NCI-H1092 treated with DMSO at 0.1 percent for 48 hours (cell line): ENCODE results near the gene CDC14C.

Source experiments
- DNase-seq: peaks from one replicate; lab custom pipeline; 2025; lab: John Stamatoyannopoulos, UW

The CDC14C gene

GRCh38 chr7:48976253-48976652 lies 51.9 kb downstream of the CDC14C start:
- DNase-seq, result no peak

DNA sequence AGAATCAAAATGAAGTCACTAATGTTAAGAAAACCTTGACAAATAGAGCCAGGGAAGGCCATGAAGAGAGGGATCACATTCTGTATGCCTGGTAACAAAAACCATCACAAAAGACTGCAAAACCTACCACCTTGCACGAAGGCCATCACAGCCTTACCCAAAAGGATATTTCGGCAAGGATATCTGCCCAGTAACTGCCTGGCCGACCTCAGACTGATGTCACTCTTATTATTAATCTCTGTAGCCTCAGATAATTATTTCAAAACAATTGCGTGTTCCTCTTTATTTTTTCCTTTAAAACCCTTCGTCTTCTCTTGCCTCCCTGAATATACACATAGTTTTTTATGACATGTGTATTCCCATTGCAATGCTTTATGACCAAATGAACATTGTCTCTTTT lies 52.5 kb downstream of the CDC14C start:
- no peak for DNase-seq
